B cell (primary cell): ENCODE measurements around the gene HGFAC. TPM values are rescaled to one million over a fixed set of nuclear protein-coding genes. Genes with fewer than 3 reads are reported as not detected.

Experiments
- ATAC-seq: fragments of 200-7000 bp; cut with Tn5 transposase; one replicate; pipeline ENCODE4 v1.10.0; 2021; ENCODE audit warnings: low read depth, mild to moderate bottlenecking, moderate number of reproducible peaks, moderate library complexity
- CTCF ChIA-PET: fragments of 350-600 bp; sonication (Branson Sonifier 250); formaldehyde crosslinking; loops from one replicate; lab custom pipeline; 2021; ENCODE audit warnings: antibody characterized with exemption, inconsistent platforms; lab: Charles Lee
- POLR2A ChIA-PET: fragments of 350-600 bp; sonication (Branson Sonifier 250); formaldehyde crosslinking; loops from one replicate; lab custom pipeline; 2021; ENCODE audit warnings: antibody characterized with exemption; lab: Charles Lee
- DNase-seq: peaks from one replicate; pipeline ENCODE4 v3.0.0; 2013
- H2AFZ ChIP-seq: 2 replicates; pipeline ENCODE4 v1.6.1; 2012; ENCODE audit warnings: mild to moderate bottlenecking, low read depth, low read length; ENCODE audit not compliant: insufficient read depth, poor library complexity, severe bottlenecking
- H3K27ac ChIP-seq, 2 donors: 1 replicate in 1 of 2; 2 replicates in 1 of 2; pipeline ENCODE4 v1.5.1; 2012 to 2013; ENCODE audit warnings: low read length in 2 of 2, mild to moderate bottlenecking in 2 of 2, moderate library complexity in 1 of 2
- H3K27me3 ChIP-seq, 4 experiments: fragments of 200-600 bp in 1 of 4; sonication (generic) in 1 of 4; replicated peaks in 1 of 4; 1 replicate in 2 of 4; 2 replicates in 2 of 4; pipeline versions ENCODE4 v1.6.1 to v1.7.0; 2013 to 2016; ENCODE audit warnings: low read length in 3 of 4, mild to moderate bottlenecking in 2 of 4, mixed read lengths in 1 of 4, moderate library complexity in 1 of 4; ENCODE audit not compliant: insufficient read depth in 4 of 4, control insufficient read depth in 3 of 4; ENCODE audit errors: control extremely low read depth in 1 of 4
- H3K36me3 ChIP-seq, 2 experiments: replicated peaks in 1 of 2; 1 replicate in 1 of 2; 2 replicates in 1 of 2; pipeline versions ENCODE4 v1.6.1 to v1.7.1; 2013; ENCODE audit warnings: low read length in 1 of 2; ENCODE audit not compliant: insufficient read depth in 2 of 2, control insufficient read depth in 1 of 2; ENCODE audit errors: control extremely low read depth in 1 of 2, extremely low read depth in 1 of 2
- H3K4me1 ChIP-seq, 2 donors: fragments of 200-600 bp in 1 of 2; sonication (generic) in 1 of 2; 1 replicate in 1 of 2; 2 replicates in 1 of 2; pipeline versions ENCODE4 v1.5.1 to v1.6.1; 2013 to 2017; ENCODE audit warnings: low read length in 2 of 2; ENCODE audit not compliant: control insufficient read depth in 2 of 2, insufficient read depth in 2 of 2
- H3K4me2 ChIP-seq: replicated peaks from 2 replicates; pipeline ENCODE3; 2012; ENCODE audit warnings: mild to moderate bottlenecking, low read depth, low read length; ENCODE audit not compliant: poor library complexity, severe bottlenecking
- H3K4me3 ChIP-seq, 5 experiments: fragments of 200-600 bp in 1 of 5; sonication (generic) in 1 of 5; 1 replicate in 3 of 5; 2 replicates in 2 of 5; pipeline versions ENCODE4 v1.5.1 to v1.7.0; 2011 to 2016; ENCODE audit warnings: low read length in 4 of 5, mild to moderate bottlenecking in 4 of 5, low read depth in 2 of 5, control low read depth in 1 of 5, moderate library complexity in 1 of 5; ENCODE audit not compliant: insufficient read depth in 1 of 5; ENCODE audit errors: control extremely low read depth in 1 of 5, extremely low read depth in 1 of 5
- H3K79me2 ChIP-seq: fragments of 200-600 bp; sonication (generic); one replicate; pipeline ENCODE4 v1.6.0; 2016; ENCODE audit warnings: low read length; ENCODE audit not compliant: control insufficient read depth, insufficient read depth
- H3K9ac ChIP-seq: fragments of 200-600 bp; sonication (generic); 2 replicates; pipeline ENCODE4 v1.6.1; 2017; ENCODE audit warnings: mild to moderate bottlenecking, low read length, moderate library complexity
- H3K9me3 ChIP-seq, 3 donors: one replicate each; pipeline versions ENCODE4 v1.6.1 to v1.7.1; 2013; ENCODE audit warnings: low read length in 2 of 3; ENCODE audit not compliant: control insufficient read depth in 2 of 3, insufficient read depth in 1 of 3; ENCODE audit errors: control extremely low read depth in 1 of 3
- H4K20me1 ChIP-seq: 2 replicates; pipeline ENCODE4 v1.6.0; 2012; ENCODE audit warnings: mild to moderate bottlenecking, low read length; ENCODE audit not compliant: insufficient read depth, control insufficient read depth, poor library complexity, severe bottlenecking
- H3K27ac Mint-ChIP-seq: one replicate; pipeline ENCODE4 v1.8.0; 2021; ENCODE audit warnings: mixed read lengths
- H3K27me3 Mint-ChIP-seq: one replicate; pipeline ENCODE4 v1.8.0; 2021; ENCODE audit warnings: mixed read lengths
- H3K4me1 Mint-ChIP-seq: one replicate; pipeline ENCODE4 v1.8.0; 2021; ENCODE audit warnings: mixed read lengths
- H3K4me3 Mint-ChIP-seq: one replicate; pipeline ENCODE4 v1.8.0; 2021; ENCODE audit warnings: mixed read lengths
- H3K9me3 Mint-ChIP-seq: one replicate; pipeline ENCODE4 v1.8.0; 2022; ENCODE audit warnings: mixed read lengths; ENCODE audit not compliant: insufficient read depth
- EZH2 ChIP-seq: IDR thresholded peaks from 2 replicates; pipeline ENCODE4 v1.6.1; 2012; ENCODE audit warnings: borderline replicate concordance, low read depth, mild to moderate bottlenecking, moderate library complexity, low read length; ENCODE audit not compliant: insufficient read depth, poor library complexity, severe bottlenecking
- WGBS: methylation state at CpG from one replicate; pipeline ENCODE4 v1.1.5; 2013; ENCODE audit warnings: missing lambda C conversion rate; ENCODE audit not compliant: insufficient coverage; 5-methylcytosine and 5-hydroxymethylcytosine counted together
- intact Hi-C: fragments of 100-400 bp; cut with micrococcal nuclease; formaldehyde crosslinking; loops from one replicate; pipeline ENCODE4 v1.10.0; 2022
- polyA plus RNA-seq: library from polyadenylated mRNA; depleted of rRNA; stranded (reverse); fragments of >200 nt; gene quantifications from 2 replicates; pipeline ENCODE4 v1.2.3, GENCODE V29; 2012
- total RNA-seq, 2 donors: library from RNA; stranded (reverse); fragments of 120-200 nt in 1 of 2; gene quantifications; 1 replicate in 1 of 2; 2 replicates in 1 of 2; pipeline versions ENCODE4 v1.2.3 to v1.2.4, GENCODE V29; 2013 to 2022
- TF ChIP-seq, protein P1 (sequence below): fragments of 200-600 bp; IDR thresholded peaks from one replicate; pipeline ENCODE4 v1.8.0; 2022; ENCODE audit warnings: antibody characterized with exemption, mild to moderate bottlenecking

The HGFAC gene
- total and polyA plus RNA-seq, 2 donors (not counting 1 experiment from before 2014, with no cell fraction given) = not detected

GRCh38 chr4:3420606-3420955 lies 21.2 kb upstream of the HGFAC start:
- H4K20me1 ChIP-seq = no peaks in the 10 kb centered on the region
- Mint-ChIP-seq H3K27ac (no peak overlapping the region), H3K27me3 (no peaks in the 10 kb centered on the region), H3K9me3 (no peaks in the 10 kb centered on the region), H3K4me3 (no peak overlapping the region), H3K4me1 (no peaks in the 10 kb centered on the region)
- intact Hi-C loops = no loop called here
- H3K4me3 ChIP-seq = no peak overlapping the region
- no peaks in the 10 kb centered on the region for H3K9me3 ChIP-seq
- H3K4me1 ChIP-seq = no peaks in the 10 kb centered on the region
- no peak overlapping the region for H3K27ac ChIP-seq
- DNase-seq = no peak
- POLR2A ChIA-PET = no interaction called here
- no peak overlapping the region for H3K4me2 ChIP-seq
- no peak for ATAC-seq
- H3K27me3 ChIP-seq = no peaks in the 10 kb centered on the region
- no peaks in the 10 kb centered on the region for H3K79me2 ChIP-seq
- CTCF ChIA-PET = no interaction called here
- no peaks in the 10 kb centered on the region for H3K36me3 ChIP-seq
- 79% methylated on average over 12 of the region's 12 CpGs for WGBS
- no peak overlapping the region for H2AFZ ChIP-seq
- H3K9ac ChIP-seq = no peak overlapping the region
- TF ChIP-seq, protein P1, sequence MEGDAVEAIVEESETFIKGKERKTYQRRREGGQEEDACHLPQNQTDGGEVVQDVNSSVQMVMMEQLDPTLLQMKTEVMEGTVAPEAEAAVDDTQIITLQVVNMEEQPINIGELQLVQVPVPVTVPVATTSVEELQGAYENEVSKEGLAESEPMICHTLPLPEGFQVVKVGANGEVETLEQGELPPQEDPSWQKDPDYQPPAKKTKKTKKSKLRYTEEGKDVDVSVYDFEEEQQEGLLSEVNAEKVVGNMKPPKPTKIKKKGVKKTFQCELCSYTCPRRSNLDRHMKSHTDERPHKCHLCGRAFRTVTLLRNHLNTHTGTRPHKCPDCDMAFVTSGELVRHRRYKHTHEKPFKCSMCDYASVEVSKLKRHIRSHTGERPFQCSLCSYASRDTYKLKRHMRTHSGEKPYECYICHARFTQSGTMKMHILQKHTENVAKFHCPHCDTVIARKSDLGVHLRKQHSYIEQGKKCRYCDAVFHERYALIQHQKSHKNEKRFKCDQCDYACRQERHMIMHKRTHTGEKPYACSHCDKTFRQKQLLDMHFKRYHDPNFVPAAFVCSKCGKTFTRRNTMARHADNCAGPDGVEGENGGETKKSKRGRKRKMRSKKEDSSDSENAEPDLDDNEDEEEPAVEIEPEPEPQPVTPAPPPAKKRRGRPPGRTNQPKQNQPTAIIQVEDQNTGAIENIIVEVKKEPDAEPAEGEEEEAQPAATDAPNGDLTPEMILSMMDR = no peak
- TF ChIP-seq EZH2 = no peak

DNA sequence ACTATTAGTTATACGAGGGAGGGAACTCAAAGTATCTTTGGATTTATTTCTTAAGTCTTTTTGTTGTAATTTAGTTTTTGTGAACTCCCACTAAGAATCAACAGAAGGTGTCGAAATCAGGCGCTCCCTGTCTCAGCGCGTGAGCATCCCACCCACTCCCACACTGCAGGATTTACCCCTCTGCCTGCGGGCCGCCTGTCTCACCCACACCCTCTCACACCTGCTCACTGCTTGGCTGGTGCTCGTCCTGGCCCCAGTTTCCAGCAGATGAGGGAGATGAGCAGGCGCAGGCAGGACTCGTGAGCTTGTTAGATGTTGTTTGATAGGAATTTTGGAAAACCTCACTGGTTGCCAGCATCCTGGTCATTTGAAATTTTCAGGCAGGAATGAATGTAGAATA lies 20.8 kb upstream of the HGFAC start:
- ATAC-seq (no peak), DNase-seq (no peak)
- TF ChIP-seq, protein P1 = no peak
- no peak for TF ChIP-seq EZH2
- H3K79me2 ChIP-seq = no peaks in the 10 kb centered on the region
- H3K36me3 ChIP-seq = no peaks in the 10 kb centered on the region
- H3K4me1 ChIP-seq = no peaks in the 10 kb centered on the region
- H3K27me3 ChIP-seq = no peaks in the 10 kb centered on the region
- no peaks in the 10 kb centered on the region for H3K9me3 Mint-ChIP-seq
- H2AFZ ChIP-seq = no peak overlapping the region
- no peak overlapping the region for H3K4me3 ChIP-seq
- no peaks in the 10 kb centered on the region for H4K20me1 ChIP-seq
- no peaks in the 10 kb centered on the region for H3K27me3 Mint-ChIP-seq
- H3K9ac ChIP-seq = no peak overlapping the region
- intact Hi-C loops = no loop called here
- no peaks in the 10 kb centered on the region for H3K4me1 Mint-ChIP-seq
- no peak overlapping the region for H3K27ac Mint-ChIP-seq
- no peak overlapping the region for H3K4me2 ChIP-seq
- 100% methylated on average over 2 of the region's 10 CpGs for WGBS
- no peak overlapping the region for H3K4me3 Mint-ChIP-seq
- H3K27ac ChIP-seq = no peak overlapping the region
- no peaks in the 10 kb centered on the region for H3K9me3 ChIP-seq
- ChIA-PET POLR2A (no interaction called here), CTCF (no interaction called here)
